NCI-H774 (cell line): ENCODE measurements around the gene NNT.
"Not testable (repeated sequence)": the region's sequence is repeated elsewhere in the genome, so short reads cannot be mapped to it uniquely, and the experiment has no call there.

ENCODE experiments used
- DNase-seq: peaks from one replicate; lab custom pipeline; 2025; lab: John Stamatoyannopoulos, UW

Gene NNT

GRCh38 chr5:43583724-43584123 is 19.3 kb upstream of the NNT start:
- DNase-seq, result no peak

DNA sequence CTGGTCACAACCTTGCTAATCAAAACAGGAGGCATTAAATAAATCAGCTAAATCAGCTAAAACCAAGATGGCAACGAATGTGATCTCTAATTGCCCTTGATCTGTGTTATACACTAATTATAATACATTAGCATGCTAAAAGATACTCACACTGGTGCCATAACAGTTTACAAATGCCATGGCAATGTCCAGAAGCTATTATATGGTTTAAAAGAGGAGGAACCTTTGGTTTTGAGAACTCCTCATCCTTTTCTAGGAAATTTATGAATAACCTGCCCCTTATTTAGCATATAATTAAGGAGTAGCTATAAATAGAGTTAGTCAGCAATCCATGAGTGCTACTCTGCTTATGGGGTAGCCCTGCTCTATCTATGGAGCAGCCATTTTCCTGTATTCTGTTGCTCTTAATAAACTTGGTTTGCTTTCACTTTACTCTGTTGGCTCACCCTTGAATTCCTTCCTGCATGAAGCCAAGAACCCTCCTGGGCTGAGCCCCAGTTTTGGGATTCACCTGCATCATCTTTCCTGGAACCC is 18.7 kb upstream of the NNT start:
- no peak for DNase-seq

DNA sequence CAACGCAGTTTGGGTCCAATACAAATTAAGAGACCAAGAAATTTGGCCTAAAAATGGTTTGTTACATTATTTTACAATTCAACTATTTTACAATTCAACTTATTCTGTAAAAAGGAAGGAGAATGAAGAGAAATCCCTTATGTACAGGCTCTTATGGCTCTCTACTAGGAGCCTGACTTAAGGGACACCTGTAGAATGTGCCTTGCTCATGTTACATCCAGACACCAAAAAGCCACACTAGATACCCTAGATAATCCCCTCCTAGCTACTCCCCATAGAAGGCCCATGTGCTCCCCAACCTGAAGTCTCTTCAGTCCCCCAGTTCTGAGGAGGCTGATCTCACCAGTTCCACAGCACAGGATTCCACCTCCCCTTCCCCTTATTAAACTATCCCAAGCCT is 14.1 kb upstream of the NNT start:
- DNase-seq, result no peak

- DNase-seq, result no peak
Observed at GRCh38 chr5:43589310-43589709, 13.7 kb upstream of the NNT start.

DNA sequence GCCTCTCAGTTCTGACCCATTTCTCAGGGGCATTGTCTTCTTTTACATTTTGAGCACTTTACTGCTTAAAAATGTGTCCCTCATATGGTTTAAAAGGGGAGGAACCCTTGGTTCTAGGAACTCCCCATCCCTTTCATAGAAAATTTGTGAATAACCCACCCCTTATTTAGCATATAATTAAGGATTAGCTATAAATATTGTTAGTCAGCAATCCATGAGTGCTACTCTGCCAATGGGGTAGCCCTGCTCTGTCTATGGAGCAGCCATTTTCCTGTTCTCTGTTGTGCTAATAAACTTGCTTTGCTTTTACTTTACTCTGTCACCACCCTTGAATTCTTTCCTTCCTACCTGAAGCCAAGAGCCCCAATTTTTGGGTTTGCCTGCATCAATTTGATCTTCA is 12.3 kb upstream of the NNT start:
- no peak for DNase-seq

GRCh38 chr5:43592363-43592762 is 10.6 kb upstream of the NNT start:
- no peak for DNase-seq

DNA sequence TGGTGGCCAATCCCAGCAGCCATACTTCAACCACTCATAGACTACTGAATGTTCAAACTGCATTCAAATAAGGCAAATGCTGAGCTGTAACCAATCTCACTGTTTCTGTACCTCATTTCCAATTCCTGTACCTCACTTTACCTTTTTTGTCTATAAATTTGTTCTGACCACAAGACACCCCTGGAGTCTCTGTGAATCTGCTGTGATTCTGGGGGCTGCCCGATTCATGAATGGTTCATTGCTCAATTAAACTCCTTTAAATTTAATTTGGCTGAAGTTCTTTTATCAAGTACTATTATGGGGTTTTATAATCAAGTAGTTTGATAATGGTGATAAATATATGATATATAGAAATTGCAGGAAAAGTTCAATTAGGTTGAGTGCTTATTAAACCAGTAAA is 4.1 kb upstream of the NNT start:
- DNase-seq, result not testable (repeated sequence)

DNA sequence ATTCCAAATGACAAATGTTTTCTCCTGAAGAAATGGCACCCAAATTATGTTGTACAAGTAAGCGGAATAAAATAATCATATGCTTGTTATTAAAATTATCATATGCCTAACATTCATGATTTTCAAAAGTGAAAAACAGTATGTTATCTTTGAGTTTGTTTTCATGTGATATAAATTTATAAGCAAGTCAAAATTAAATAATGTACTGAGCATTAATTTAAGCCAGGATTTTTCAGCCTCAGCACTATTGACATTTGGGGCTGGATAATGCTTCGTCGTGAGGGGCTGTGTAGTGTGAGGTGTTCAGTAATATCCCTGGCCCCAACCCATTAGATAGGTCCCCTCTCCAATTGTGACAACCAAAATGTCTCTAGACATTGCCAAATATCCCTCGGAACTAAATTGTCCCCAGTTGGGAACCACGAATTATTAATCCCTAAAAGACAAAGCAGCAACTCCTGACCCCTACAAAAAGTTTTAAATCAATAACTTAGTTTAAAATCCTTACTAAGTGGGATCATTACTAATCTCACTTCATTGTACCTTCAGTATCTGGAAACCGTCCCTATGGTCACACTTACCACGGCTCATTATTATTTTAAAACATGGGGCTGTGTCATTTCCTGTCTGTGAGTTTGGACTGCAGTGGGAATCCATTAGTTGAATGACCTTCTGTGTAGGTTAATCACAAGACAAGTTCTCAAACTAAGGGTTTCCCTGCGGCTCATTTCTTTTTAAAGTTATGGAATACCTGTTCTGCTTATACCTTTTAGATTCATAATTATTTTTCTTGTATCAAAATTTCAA is 1.3 kb upstream of the NNT start:
- peak; percentile 31 for DNase-seq

- DNase-seq, result peak; percentile 91
Observed at GRCh38 chr5:43603344-43604217, 601 bp downstream of the NNT start.

DNA sequence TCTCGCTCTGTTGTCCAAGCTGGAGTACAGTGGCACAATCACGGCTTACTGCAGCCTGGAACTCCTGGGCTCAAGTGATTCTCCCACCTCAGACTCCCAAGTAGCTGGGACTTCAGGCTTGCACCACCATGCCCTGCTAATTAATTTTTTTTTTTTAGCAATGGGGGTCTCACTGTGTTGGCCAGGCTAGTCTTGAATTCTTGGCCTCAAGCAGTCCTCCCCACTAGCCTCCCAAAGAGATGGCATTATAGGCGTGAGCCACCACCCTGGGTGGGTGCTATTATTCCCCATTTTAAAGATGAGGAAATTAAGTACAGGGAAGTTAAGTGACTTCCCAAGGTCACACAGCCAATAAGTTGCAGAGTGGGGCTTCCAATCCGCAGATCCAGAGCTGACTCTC is 1.7 kb downstream of the NNT start:
- DNase-seq, result no peak

- no peak for DNase-seq
Observed at GRCh38 chr5:43606351-43606750, 3.4 kb downstream of the NNT start.

- no peak for DNase-seq
Observed at GRCh38 chr5:43608406-43608805, 5.4 kb downstream of the NNT start.

GRCh38 chr5:43609752-43610151 is 6.8 kb downstream of the NNT start:
- DNase-seq, result no peak

GRCh38 chr5:43613370-43613769 is 10.4 kb downstream of the NNT start:
- no peak for DNase-seq

DNA sequence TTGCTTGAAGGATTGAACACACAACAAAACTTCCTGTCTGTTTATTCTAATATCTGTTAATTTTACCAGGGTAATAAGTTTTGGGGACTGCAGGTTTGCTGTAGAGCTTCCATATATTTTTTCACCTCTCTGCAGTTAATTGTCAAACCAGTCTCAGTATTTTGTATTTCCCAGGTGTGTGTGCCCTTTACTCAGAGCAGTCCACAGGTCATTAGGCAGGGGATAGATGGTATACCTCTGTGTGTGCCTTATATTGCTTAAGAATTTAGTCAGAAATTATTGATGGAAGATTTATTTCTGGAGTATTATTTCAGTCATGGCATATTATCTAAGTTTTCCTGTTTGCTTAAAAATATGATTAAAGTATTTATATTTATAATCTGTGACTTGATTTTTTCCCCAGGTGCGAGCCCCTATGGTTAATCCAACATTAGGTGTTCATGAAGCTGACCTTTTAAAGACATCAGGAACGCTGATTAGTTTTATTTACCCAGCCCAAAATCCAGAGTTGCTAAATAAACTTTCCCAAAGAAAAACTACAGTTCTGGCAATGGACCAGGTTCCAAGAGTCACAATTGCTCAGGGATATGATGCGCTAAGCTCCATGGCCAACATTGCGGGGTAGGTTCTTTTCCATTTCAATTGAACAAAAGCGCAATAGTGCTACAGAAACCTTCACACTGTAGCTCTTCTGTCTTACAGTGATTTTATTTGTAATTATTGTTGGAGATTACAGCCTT is 12.6 kb downstream of the NNT start:
- no peak for DNase-seq

- DNase-seq, result no peak
Observed at GRCh38 chr5:43616535-43616934, 13.6 kb downstream of the NNT start.

GRCh38 chr5:43619380-43619779 is 16.4 kb downstream of the NNT start:
- DNase-seq, result no peak

GRCh38 chr5:43619911-43620310 is 16.9 kb downstream of the NNT start:
- DNase-seq, result no peak

DNA sequence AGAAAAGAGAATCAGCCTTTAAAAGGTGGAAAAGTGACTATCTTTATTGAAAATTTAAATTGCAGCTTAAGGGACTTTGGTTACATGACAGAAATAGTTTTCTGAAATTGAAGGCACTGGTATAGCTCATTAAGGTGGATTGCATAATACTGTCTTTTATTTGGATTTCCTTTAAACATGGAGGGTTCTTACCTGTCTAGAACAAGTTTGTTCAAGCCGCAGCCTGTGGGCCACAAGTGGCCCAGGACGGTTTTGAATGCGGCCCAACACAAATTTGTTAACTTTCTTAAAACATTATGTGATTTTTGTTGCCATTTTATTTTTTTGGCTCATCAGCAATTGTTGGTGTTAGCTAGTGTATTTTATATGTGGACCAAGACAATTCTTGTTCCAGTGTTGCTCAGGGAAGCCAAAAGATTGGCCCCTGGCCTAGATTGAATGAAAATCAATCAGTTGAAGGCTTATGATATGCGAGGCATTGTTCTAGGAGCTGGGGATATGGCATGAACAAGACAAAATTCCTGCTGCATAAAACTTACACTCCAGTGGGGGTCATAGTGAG is 18.0 kb downstream of the NNT start:
- DNase-seq, result no peak

- no peak for DNase-seq
Observed at GRCh38 chr5:43622074-43622473, 19.1 kb downstream of the NNT start.

- DNase-seq, result no peak
Observed at GRCh38 chr5:43623048-43623680, 20.2 kb downstream of the NNT start.

GRCh38 chr5:43627028-43627427 is 24.0 kb downstream of the NNT start:
- no peak for DNase-seq
